H7 (cell line): ENCODE data around the gene SEC23IP. TPM values are rescaled to one million over a fixed set of nuclear protein-coding genes. Genes with fewer than 3 reads are reported as not detected.

Experiments
- DNase-seq: peaks from one replicate; pipeline ENCODE4 v3.0.0; 2012
- H3K27me3 ChIP-seq: 2 replicates; pipeline ENCODE4 v1.6.0; 2011; ENCODE audit warnings: mild to moderate bottlenecking, low read length; ENCODE audit not compliant: control insufficient read depth, insufficient read depth
- H3K36me3 ChIP-seq: replicated peaks from 2 replicates; pipeline ENCODE4 v1.5.1; 2011; ENCODE audit warnings: low read length; ENCODE audit not compliant: control insufficient read depth, insufficient read depth
- H3K4me3 ChIP-seq: 2 replicates; pipeline ENCODE4 v1.5.1; 2011; ENCODE audit warnings: low read depth, mild to moderate bottlenecking, control low read depth, low read length, moderate library complexity; ENCODE audit not compliant: insufficient read depth
- total RNA-seq: library from RNA; depleted of rRNA; stranded (reverse); fragments of >200 nt; shearing (Covaris generic); gene quantifications from 2 replicates; pipeline ENCODE4 v1.2.3, GENCODE V29; 2014

The SEC23IP gene
- total RNA-seq, 1 experiment from 2014 or later: 28.7 TPM

GRCh38 chr10:119942973-119943372 is 50.4 kb downstream of the SEC23IP start:
- no peak for DNase-seq
- H3K27me3 ChIP-seq: no peaks in the 10 kb centered on the region
- H3K4me3 ChIP-seq: no peak overlapping the region
- H3K36me3 ChIP-seq: peaks cover 9% of the 10 kb centered on the region

GRCh38 chr10:119945805-119946204 is 53.3 kb downstream of the SEC23IP start:
- DNase-seq: no peak
- Histone ChIP-seq H3K36me3 (peaks cover 9% of the 10 kb centered on the region), H3K27me3 (no peaks in the 10 kb centered on the region), H3K4me3 (no peak overlapping the region)

GRCh38 chr10:119947300-119947699 is 54.8 kb downstream of the SEC23IP start:
- peaks cover 6% of the 10 kb centered on the region for H3K36me3 ChIP-seq
- no peak for DNase-seq
- H3K27me3 ChIP-seq: no peaks in the 10 kb centered on the region
- H3K4me3 ChIP-seq: no peak overlapping the region

- Histone ChIP-seq H3K27me3 (no peaks in the 10 kb centered on the region), H3K36me3 (no peaks in the 10 kb centered on the region)
Measured at GRCh38 chr10:119957451-119957850, 64.9 kb downstream of the SEC23IP start.

GRCh38 chr10:119962837-119963236 is 70.3 kb downstream of the SEC23IP start:
- DNase-seq: no peak

More at GRCh38 chr10:119957451-119957850, 64.9 kb downstream of the SEC23IP start:
- H3K4me3 ChIP-seq: no peak overlapping the region
- DNase-seq: no peak

GRCh38 chr10:119967066-119967465 is 74.5 kb downstream of the SEC23IP start:
- H3K4me3 ChIP-seq: no peak overlapping the region
- no peaks in the 10 kb centered on the region for H3K27me3 ChIP-seq
- H3K36me3 ChIP-seq: no peaks in the 10 kb centered on the region
- no peak for DNase-seq

More at GRCh38 chr10:119962837-119963236, 70.3 kb downstream of the SEC23IP start:
- no peaks in the 10 kb centered on the region for H3K27me3 ChIP-seq
- no peak overlapping the region for H3K4me3 ChIP-seq
- H3K36me3 ChIP-seq: no peaks in the 10 kb centered on the region

GRCh38 chr10:119969609-119970008 is 77.1 kb downstream of the SEC23IP start:
- DNase-seq: no peak
- H3K36me3 ChIP-seq: no peaks in the 10 kb centered on the region
- no peaks in the 10 kb centered on the region for H3K27me3 ChIP-seq
- no peak overlapping the region for H3K4me3 ChIP-seq

GRCh38 chr10:119970107-119970506 is 77.6 kb downstream of the SEC23IP start:
- Histone ChIP-seq H3K36me3 (no peaks in the 10 kb centered on the region), H3K4me3 (no peak overlapping the region), H3K27me3 (no peaks in the 10 kb centered on the region)
- DNase-seq: no peak

GRCh38 chr10:119970963-119971362 is 78.4 kb downstream of the SEC23IP start:
- Histone ChIP-seq H3K27me3 (no peaks in the 10 kb centered on the region), H3K4me3 (no peak overlapping the region), H3K36me3 (no peaks in the 10 kb centered on the region)
- DNase-seq: no peak

GRCh38 chr10:119973281-119973680 is 80.8 kb downstream of the SEC23IP start:
- Histone ChIP-seq H3K4me3 (no peak overlapping the region), H3K36me3 (no peaks in the 10 kb centered on the region), H3K27me3 (no peaks in the 10 kb centered on the region)
- DNase-seq: peak; percentile 47

GRCh38 chr10:119976421-119976820 is 83.9 kb downstream of the SEC23IP start:
- H3K36me3 ChIP-seq: no peaks in the 10 kb centered on the region
- no peaks in the 10 kb centered on the region for H3K27me3 ChIP-seq
- DNase-seq: no peak

GRCh38 chr10:119980956-119981750 is 88.6 kb downstream of the SEC23IP start:
- Histone ChIP-seq H3K4me3 (no peak overlapping the region), H3K36me3 (no peaks in the 10 kb centered on the region), H3K27me3 (no peaks in the 10 kb centered on the region)
- no peak for DNase-seq

More at GRCh38 chr10:119976421-119976820, 83.9 kb downstream of the SEC23IP start:
- no peak overlapping the region for H3K4me3 ChIP-seq

GRCh38 chr10:119981826-119982225 is 89.3 kb downstream of the SEC23IP start:
- Histone ChIP-seq H3K4me3 (no peak overlapping the region), H3K36me3 (no peaks in the 10 kb centered on the region), H3K27me3 (no peaks in the 10 kb centered on the region)
- DNase-seq: no peak

GRCh38 chr10:119988333-119988732 is 95.8 kb downstream of the SEC23IP start:
- no peaks in the 10 kb centered on the region for H3K36me3 ChIP-seq
- no peak for DNase-seq
- no peak overlapping the region for H3K4me3 ChIP-seq
- no peaks in the 10 kb centered on the region for H3K27me3 ChIP-seq

GRCh38 chr10:119989966-119990365 is 97.4 kb downstream of the SEC23IP start:
- Histone ChIP-seq H3K4me3 (no peak overlapping the region), H3K27me3 (no peaks in the 10 kb centered on the region), H3K36me3 (no peaks in the 10 kb centered on the region)
- no peak for DNase-seq
